HL-60 (cell line): ENCODE data around the gene SCN3A.

Source experiments
- DNase-seq, 2 experiments: peaks; one replicate each; pipeline ENCODE4 v3.0.0-alpha.2; 2010 to 2020; ENCODE audit warnings: low read depth in 1 of 2, low spot score in 1 of 2
- H3K27ac ChIP-seq: fragments of 250-450 bp; sonication (Bioruptor Pico); replicated peaks from 2 replicates; pipeline ENCODE4 v1.5.1; 2020; ENCODE audit warnings: mild to moderate bottlenecking, moderate library complexity
- H3K27me3 ChIP-seq: fragments of 250-450 bp; sonication (Bioruptor Pico); 2 replicates; pipeline ENCODE4 v1.5.1; 2021; ENCODE audit warnings: mild to moderate bottlenecking, moderate library complexity; ENCODE audit not compliant: insufficient read depth, poor library complexity, severe bottlenecking
- H3K4me3 ChIP-seq: replicated peaks from 2 replicates; pipeline ENCODE4 v1.5.1; 2011; ENCODE audit warnings: mild to moderate bottlenecking, control low read depth, low read length; ENCODE audit not compliant: insufficient read depth
- CTCF ChIP-seq: IDR thresholded peaks from one replicate; pipeline ENCODE4 v1.5.1; 2011; ENCODE audit warnings: low read length, control low read depth, inconsistent platforms; ENCODE audit not compliant: insufficient read depth
- GABPA ChIP-seq: IDR thresholded peaks from 2 replicates; pipeline ENCODE4 v1.6.1; 2012; ENCODE audit warnings: low read depth
- POLR2AphosphoS5 ChIP-seq: IDR thresholded peaks from 2 replicates; pipeline ENCODE4 v1.6.1; 2012; ENCODE audit warnings: low read depth
- REST ChIP-seq: IDR thresholded peaks from 2 replicates; pipeline ENCODE4 v1.6.1; 2012; ENCODE audit warnings: low read depth; ENCODE audit not compliant: insufficient replicate concordance
- SPI1 ChIP-seq: IDR thresholded peaks from 2 replicates; pipeline ENCODE4 v1.6.1; 2012; ENCODE audit warnings: low read depth, mild to moderate bottlenecking, borderline replicate concordance

SCN3A gene

GRCh38 chr2:165114346-165114939, 89.4 kb downstream of the SCN3A start:
- Histone ChIP-seq H3K27me3 (no peaks in the 10 kb centered on the region), H3K27ac (no peak overlapping the region), H3K4me3 (no peak overlapping the region)
- DNase-seq = no peak
- TF ChIP-seq GABPA = no peak
- no peak for TF ChIP-seq REST
- TF ChIP-seq CTCF = no peak
- TF ChIP-seq SPI1 = no peak
- TF ChIP-seq POLR2AphosphoS5 = no peak

- Histone ChIP-seq H3K4me3 (no peak overlapping the region), H3K27ac (no peak overlapping the region), H3K27me3 (no peaks in the 10 kb centered on the region)
- no peak for DNase-seq
- TF ChIP-seq POLR2AphosphoS5 (no peak), SPI1 (no peak)
Measured at GRCh38 chr2:165113414-165113813, 90.4 kb downstream of the SCN3A start.

GRCh38 chr2:165112789-165113188, 91.1 kb downstream of the SCN3A start:
- TF ChIP-seq GABPA (no peak), SPI1 (no peak), CTCF (no peak), REST (no peak), POLR2AphosphoS5 (no peak)
- Histone ChIP-seq H3K4me3 (no peak overlapping the region), H3K27ac (no peak overlapping the region), H3K27me3 (no peaks in the 10 kb centered on the region)
- no peak for DNase-seq

GRCh38 chr2:165112133-165112573, 91.7 kb downstream of the SCN3A start:
- no peak overlapping the region for H3K4me3 ChIP-seq
- no peak overlapping the region for H3K27ac ChIP-seq
- H3K27me3 ChIP-seq = no peaks in the 10 kb centered on the region
- no peak for TF ChIP-seq SPI1
- no peak for TF ChIP-seq GABPA
- TF ChIP-seq CTCF = no peak
- DNase-seq = no peak
